NCI-H2107 treated with DMSO at 0.1 percent for 48 hours (cell line): ENCODE data around the gene HBE1.
"Not testable (repeated sequence)": the region's sequence is repeated elsewhere in the genome, so short reads cannot be mapped to it uniquely, and the experiment has no call there.

Source experiments
- DNase-seq: peaks from one replicate; lab custom pipeline; 2025; ENCODE audit not compliant: unreplicated experiment; lab: John Stamatoyannopoulos, UW

The HBE1 gene

GRCh38 chr11:5285703-5286340, 16.1 kb upstream of the HBE1 start:
- DNase-seq, result no peak

- no peak for DNase-seq
Observed at GRCh38 chr11:5284637-5285036, 14.9 kb upstream of the HBE1 start.

GRCh38 chr11:5283882-5284281, 14.1 kb upstream of the HBE1 start:
- DNase-seq, result no peak

GRCh38 chr11:5283086-5283485, 13.3 kb upstream of the HBE1 start:
- DNase-seq, result no peak

- no peak for DNase-seq
Observed at GRCh38 chr11:5282628-5283027, 12.9 kb upstream of the HBE1 start.

- no peak for DNase-seq
Observed at GRCh38 chr11:5281596-5281995, 11.9 kb upstream of the HBE1 start.

- no peak for DNase-seq
Observed at GRCh38 chr11:5280582-5281102, 10.9 kb upstream of the HBE1 start.

- no peak for DNase-seq
Observed at GRCh38 chr11:5279471-5280090, 9.8 kb upstream of the HBE1 start.

GRCh38 chr11:5277807-5278382, 8.2 kb upstream of the HBE1 start:
- DNase-seq, result no peak

GRCh38 chr11:5276697-5277096, 7.0 kb upstream of the HBE1 start:
- no peak for DNase-seq

GRCh38 chr11:5275369-5276110, 5.8 kb upstream of the HBE1 start:
- DNase-seq, result no peak

- no peak for DNase-seq
Observed at GRCh38 chr11:5274395-5274794, 4.7 kb upstream of the HBE1 start.

GRCh38 chr11:5272395-5273017, 2.8 kb upstream of the HBE1 start:
- no peak for DNase-seq

- no peak for DNase-seq
Observed at GRCh38 chr11:5267033-5267563, 2.6 kb downstream of the HBE1 start.

- no peak for DNase-seq
Observed at GRCh38 chr11:5266609-5267008, 3.1 kb downstream of the HBE1 start.

- no peak for DNase-seq
Observed at GRCh38 chr11:5265832-5266231, 3.9 kb downstream of the HBE1 start.

GRCh38 chr11:5258543-5259262, 11.0 kb downstream of the HBE1 start:
- DNase-seq, result no peak

GRCh38 chr11:5257296-5257695, 12.4 kb downstream of the HBE1 start:
- DNase-seq, result no peak

GRCh38 chr11:5254646-5255413, 14.9 kb downstream of the HBE1 start, which contains the start of gene HBG2:
Gene HBG2 (minus strand): TSS chr11:5254781. CDS start chr11:5254728, 53 bp downstream.
- DNase-seq, result not testable (repeated sequence)
